ENCODE measurements around the gene SLAMF1.
"Not testable (repeated sequence)": the region's sequence is repeated elsewhere in the genome, so short reads cannot be mapped to it uniquely, and the experiment has no call there.

SLAMF1 gene

GRCh38 chr1:160640359-160641123, 6.3 kb downstream of the SLAMF1 start:
- DNase-seq (ENCODE audit: low read depth in 2 of 2): no peak

GRCh38 chr1:160639652-160640051, 7.2 kb downstream of the SLAMF1 start:
- no peak for DNase-seq (ENCODE audit: low read depth in 2 of 2)

GRCh38 chr1:160638926-160639325, 7.9 kb downstream of the SLAMF1 start:
- DNase-seq (ENCODE audit: low read depth in 2 of 2): no peak

DNA sequence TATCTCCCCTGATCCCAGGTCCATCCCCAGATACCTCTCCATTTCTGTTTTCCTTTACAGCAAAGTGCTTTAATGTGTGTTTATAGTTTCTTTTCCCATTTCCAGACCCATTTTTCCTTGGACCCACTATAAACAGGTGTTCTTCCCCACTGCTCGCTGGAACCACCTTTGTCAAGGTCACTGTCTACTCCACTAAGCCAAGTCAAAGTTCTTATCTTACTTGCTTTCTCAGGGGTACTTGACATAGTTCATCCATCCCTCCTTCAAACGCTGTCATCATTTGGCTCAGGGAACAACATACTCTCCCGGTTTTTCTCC, 8.3 kb downstream of the SLAMF1 start:
- DNase-seq (ENCODE audit: low read depth in 2 of 2): no peak

- DNase-seq (ENCODE audit: low read depth in 2 of 2): no peak
These were observed 8.9 kb downstream of the SLAMF1 start for GRCh38 chr1:160637821-160638539.

DNA sequence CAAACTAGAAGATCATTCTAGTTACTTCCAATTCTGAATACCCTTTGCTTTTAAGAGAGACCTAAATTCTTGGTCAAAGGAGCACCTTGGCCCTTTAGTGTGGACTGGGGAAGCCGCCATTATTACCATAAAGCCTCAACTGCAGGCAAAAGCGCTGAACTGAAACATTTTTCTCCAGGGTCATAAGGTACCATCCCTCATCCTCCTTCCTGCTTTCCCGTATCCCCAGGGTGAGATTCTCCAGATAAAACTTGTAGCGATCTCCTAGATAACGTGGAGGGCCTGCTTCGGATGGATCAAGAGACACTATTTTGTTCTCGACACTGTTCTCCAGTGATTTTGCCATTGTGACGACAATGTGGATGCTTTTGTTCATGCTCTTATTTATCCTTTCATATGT, 9.8 kb downstream of the SLAMF1 start:
- DNase-seq (ENCODE audit: low read depth in 2 of 2): no peak

DNA sequence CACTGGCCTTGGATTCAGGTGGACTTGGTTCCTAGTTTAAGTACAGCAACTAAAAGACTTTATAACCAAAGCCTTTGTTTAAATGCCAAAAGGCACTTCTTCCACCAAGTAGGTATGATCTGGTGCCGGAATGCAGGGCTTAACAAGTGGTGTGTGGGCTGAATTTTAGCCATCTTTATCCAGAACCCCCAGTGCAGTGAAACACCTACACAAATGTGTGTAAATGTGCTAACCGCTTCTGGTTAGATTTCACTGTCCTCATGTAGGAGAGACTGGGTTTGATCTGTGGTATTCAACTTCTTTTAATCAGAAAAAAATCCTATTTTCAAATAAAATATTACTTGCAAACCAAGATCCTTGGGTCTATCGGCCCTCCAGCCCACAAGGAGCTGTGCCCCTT, 10.3 kb downstream of the SLAMF1 start:
- DNase-seq (ENCODE audit: low read depth in 2 of 2): no peak

DNA sequence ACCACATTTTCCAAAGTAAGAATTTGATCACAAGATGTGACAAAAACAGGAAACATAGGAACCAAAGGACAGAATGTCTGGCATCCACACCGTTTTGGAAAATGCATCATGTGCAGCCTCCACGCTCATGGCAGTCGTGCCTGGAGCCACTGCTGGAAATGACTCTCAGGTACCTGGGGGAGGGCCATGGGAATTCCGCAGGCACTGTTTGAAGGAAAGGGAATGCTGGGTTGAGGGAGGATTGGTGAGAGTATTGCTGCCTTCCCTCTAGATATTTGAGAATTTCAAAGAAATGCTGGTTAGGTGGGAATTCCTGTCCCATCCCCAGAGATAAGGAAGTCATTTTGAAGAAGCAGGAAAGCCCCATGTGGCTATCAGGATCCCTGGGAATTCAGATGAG, 10.8 kb downstream of the SLAMF1 start:
- DNase-seq (ENCODE audit: low read depth in 2 of 2): no peak

DNA sequence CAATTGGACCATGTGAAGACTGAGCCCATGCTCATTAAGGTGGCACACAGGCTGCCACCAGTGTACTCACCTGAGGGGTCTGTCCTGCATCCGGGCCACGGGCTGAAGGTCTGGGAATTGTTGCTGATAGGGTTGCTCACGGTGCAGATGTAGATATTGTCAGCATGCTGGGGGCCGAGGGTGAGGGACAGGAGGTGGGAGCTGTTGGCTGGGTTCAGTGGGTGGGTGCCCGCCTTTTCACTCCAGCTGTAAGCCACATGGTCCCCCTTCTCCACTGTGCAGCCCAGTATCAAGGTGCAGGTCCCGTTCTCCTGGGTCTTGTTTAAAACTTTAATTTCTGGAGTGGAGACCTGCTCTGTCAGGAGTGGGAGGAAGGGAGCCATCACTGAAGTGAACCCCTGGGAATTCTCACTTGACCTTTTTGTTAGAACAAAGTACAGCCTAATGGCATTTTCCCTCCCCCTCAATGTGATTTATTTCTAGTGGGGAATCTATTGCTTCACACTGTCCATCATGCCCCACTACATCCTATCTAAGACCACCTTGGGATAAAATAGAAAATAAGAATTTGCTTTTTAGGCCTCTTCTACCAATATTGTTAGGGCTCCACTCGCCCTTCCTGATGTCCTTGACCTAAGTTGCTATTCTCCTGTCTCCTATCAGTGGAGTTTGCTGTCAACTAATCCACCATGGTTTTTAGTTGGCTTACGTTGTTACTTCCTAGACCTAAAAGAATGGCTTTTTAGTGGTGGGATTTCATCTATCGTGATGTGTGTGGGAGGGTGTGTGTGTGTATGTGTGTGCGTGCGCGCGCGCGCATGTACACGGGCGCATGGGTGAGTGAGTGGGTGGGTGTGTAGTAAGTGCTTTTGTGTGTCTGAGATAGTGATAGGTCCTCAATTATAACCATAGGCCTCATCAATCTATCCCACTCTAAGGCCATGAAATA, 12.0 kb downstream of the SLAMF1 start:
- DNase-seq (ENCODE audit: low read depth in 2 of 2): no peak

DNA sequence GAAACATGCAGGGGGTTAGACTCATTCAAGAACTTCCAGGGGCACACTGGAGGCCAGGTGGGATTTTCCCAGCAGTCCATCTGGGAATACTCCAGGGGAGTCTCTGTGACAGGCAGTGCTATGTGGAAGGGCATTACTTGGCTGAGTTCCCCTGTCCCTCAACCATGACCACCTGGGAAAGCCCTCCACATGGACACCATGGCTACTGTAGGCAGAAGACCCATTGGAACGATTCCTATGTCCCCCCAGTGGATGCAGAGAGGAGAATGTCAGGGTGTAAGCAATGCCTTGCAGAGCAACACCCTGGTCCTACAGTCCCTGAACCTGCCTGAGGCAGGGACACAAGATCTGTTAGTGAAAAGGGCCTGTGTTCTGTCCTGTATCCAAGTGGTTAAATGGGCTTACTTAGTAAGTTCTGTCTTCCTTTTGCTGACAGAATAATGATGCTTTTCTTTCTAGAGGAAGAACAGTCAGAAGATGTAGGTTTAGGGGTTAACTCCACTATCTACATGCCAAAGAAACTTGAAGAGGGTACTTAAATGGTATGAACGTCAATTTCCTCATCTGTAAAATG, 13.4 kb downstream of the SLAMF1 start:
- no peak for DNase-seq (ENCODE audit: low read depth in 2 of 2)

DNA sequence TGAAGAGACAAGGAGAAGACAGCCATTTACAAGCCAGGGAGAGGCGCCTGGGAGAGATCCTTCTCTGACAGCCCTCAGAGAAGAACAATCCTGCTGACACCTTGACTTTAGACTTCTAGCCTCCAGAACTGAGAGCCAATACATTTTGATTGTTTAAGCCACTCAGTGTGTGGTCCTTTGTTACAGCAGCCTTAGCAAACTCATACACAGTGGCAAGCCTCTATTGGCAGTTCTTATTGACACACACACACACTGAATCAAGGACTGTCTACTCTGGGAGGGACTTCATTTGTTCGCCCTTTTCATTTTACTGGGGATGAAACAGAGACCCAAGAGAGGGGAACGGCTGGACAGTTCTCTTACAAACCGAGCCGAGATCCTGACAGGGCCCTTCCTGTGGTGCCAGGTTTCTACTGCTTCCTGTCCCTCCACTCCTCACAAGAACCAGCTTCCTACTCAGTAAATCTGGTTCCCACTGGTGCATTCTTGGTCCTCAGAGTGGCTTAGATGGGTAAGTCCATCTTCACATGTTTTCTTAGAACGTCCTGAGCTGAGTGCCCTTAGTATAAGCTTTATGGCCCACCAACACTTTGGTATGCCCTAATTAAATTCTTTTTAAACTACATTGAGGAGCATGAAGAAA, 14.7 kb downstream of the SLAMF1 start:
- DNase-seq (ENCODE audit: low read depth in 2 of 2): no peak

- no peak for DNase-seq (ENCODE audit: low read depth in 2 of 2)
These were observed 16.1 kb downstream of the SLAMF1 start for GRCh38 chr1:160630523-160631451.

- DNase-seq (ENCODE audit: low read depth in 2 of 2): peak in 1 of 2 donors; percentile 42
These were observed 17.3 kb downstream of the SLAMF1 start for GRCh38 chr1:160629286-160630210.

- DNase-seq (ENCODE audit: low read depth in 2 of 2): no peak
These were observed 18.0 kb downstream of the SLAMF1 start for GRCh38 chr1:160628799-160629263.

DNA sequence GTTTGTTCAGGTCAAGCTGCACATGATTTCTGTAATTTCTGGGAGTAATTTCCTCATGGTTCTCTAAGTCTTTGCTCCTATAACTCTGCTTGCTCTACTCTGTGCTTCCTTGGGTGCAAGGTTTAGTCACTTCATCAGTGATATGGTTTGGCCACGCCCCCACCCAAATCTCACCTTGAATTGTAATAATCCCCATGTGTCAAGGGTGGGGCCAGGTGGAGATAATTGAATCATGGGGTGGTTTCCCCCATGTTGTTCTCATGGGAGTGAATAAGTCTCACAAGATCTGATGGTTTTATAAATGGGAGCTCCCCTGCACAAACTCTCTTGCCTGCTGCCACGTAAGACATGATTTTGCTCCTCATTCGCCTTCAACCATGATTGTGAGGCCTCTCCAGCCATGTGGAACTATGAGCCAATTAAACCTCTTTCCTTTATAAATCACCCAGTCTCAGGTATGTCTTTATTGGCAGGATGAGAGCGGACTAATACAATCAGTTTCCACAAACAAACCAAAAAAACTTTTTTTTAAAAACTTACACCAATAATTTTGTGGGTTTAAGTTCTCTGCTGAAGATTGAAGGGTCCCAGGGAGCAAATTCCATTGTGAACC, 19.1 kb downstream of the SLAMF1 start:
- not testable (repeated sequence) for DNase-seq (ENCODE audit: low read depth in 2 of 2)

DNA sequence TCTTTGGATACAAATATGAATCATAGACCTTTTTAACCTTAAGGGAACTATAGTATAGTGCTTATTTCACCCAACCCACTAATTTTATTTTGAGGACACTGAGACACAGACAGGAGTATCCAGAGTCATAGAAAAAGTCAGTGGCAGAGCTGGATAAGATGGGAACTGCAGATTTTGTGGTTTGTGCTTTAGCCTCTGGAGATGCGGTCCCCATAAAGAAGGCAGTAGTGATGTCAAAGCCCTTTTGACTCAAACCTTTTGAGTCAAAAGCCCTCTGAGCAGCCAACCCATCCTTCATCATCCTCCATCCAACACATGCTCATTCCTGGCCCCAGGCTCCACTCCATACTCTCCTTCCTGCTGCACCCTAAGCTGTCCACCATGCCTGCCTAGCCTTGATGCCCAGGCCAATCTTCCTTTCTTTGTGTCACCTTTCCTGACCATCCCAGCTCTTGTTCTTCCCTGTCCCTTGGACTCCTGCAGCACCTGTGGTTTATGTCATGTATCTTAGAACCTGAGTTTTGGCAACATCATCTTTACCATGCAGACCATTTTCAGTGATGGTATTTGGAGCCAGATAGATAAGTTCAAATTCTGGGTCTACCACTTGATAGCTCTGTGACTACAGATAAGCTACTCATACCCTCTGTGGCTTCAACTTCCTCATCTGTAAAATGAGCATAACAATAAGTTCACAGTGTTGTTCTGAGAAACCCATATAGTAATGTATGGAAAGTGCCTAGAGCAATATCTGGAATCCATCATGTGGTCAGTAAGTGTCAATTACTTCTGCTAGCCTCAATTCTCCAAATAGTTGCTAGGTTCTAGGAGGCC, 20.1 kb downstream of the SLAMF1 start:
- no peak for DNase-seq (ENCODE audit: low read depth in 2 of 2)

DNA sequence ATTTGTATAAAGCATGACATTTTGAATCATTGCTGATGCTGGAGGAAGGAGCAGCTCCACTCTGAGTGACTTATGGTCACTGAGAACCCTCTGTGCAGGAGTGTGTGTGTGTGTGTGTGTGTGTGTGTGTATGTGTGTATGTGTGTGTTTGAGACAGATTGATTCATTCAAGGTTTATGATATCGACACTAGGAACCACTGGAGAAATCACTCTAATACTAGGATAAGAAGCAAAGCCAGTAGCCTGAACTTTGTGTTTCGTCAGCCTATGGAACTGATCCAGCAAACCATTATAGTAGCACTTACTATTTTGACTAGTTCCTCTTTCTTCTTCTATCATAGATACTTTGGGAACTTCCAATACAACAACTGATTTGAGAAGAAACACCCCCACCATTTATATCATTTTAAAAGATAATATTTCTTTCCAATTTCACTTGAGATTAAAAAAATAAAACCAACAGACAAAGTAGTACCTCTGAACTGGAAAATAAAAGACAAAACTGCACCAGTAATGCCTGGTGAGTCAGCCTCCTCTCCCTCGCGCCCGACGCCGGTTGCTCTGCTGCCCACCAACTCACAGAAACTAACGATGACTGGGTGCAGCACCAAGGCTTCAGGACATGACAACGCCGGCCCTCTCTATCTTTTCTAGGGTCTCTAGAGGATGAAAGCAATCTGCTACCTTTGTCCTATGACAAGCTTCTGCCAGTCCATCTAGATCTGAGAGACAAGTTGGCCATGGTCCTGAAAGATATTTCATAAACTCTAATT, 20.9 kb downstream of the SLAMF1 start:
- DNase-seq (ENCODE audit: low read depth in 2 of 2): no peak

Measured in stimulated activated CD8-positive, alpha-beta memory T cell treated with anti-CD3 and anti-CD28 coated beads, Interleukin-7, amount 100 ng/mL, for 1 hour (primary cell).